HG03045 (cell line): Measurements from ENCODE around the gene OR52E2.
"Not testable (repeated sequence)": the region's sequence is repeated elsewhere in the genome, so short reads cannot be mapped to it uniquely, and the experiment has no call there.

Experiments
- ATAC-seq: cut with Tn5 transposase; IDR thresholded peaks from one replicate; pipeline ENCODE4 v1.9.1; 2021; ENCODE audit warnings: mild to moderate bottlenecking, moderate library complexity; ENCODE audit not compliant: unreplicated experiment

The OR52E2 gene

DNA sequence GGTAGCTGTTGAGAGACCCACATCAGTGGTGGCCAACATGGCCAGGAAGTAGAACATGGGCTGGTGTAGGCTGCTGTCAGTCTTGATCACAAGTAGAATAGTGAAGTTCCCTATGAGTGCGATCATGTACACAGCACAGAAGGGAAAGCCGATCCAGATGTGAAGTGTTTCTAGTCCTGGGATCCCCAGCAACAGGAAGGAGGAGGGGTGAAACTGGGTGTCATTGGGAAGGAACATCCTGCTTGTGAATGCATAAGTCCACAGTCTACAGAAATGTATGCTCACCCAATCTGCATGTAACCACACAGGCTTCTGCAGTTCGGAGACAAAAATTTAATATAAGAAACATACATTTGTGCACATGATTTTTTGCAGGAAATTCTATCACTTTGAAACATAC is at the start of gene OR52E2:
Gene OR52E2, minus strand, starts transcription at position 237 of the 400 bp plus-strand sequence. Its CDS starts 0 bp downstream, at position 237.
- no peak for ATAC-seq

DNA sequence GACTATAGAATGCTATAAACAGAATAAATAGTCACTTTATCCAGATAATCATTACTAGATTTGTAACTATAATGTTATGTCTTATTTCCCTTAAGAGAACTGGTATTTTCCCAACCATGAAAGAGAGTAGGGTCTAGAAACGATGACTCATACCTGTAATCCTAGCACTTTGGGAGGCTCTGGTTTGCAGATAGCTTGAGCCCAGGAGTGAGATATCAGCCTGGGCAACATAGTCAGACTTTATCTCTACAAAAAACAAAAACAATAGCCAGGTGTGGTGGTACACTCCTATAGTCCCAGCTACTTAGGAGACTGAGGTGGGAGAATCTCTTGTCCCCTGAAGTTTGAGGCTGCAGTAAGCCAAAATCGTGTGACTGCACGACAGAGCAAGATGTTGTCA is 47.9 kb upstream of the OR52E2 start:
- ATAC-seq = no peak

- ATAC-seq = no peak
Observed at GRCh38 chr11:5103066-5103465, 43.6 kb upstream of the OR52E2 start.

DNA sequence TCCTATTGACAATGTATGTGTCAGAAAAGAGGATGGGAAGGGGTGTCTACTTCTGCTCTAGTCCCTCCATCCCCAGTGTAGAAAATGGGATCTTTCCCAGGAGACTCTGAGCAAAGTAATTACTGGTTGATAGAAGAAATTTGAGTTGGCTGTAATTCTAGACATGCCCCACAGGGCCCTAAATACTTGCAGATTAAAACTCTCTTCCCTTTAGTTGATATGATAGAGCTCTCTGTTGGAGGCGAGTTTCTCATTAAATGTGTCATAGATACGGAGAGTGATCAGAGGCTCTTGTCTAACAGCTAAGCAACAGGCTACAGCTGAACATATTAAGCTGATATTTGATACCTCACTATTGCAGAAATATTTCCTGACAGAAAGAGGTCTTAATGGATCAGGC is 42.8 kb upstream of the OR52E2 start:
- ATAC-seq = no peak

DNA sequence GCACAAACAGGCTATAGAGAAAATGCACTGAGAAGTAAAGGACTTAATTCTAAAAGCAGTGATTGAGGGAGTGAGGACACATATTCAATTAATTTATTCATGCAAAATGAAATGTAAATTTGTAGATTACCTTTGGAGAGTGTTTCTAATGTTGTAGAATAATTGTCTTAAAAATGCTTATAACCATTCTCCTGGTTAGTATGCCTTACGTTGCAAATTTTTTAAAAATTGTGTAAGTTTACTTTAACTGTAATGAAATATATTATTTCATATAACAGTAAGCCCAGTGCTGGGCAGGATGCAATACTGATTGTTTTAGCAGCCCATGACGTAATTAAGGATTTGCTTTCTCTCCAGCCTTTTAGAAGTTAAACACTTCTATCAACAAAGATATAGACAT is 36.6 kb upstream of the OR52E2 start:
- ATAC-seq = no peak

DNA sequence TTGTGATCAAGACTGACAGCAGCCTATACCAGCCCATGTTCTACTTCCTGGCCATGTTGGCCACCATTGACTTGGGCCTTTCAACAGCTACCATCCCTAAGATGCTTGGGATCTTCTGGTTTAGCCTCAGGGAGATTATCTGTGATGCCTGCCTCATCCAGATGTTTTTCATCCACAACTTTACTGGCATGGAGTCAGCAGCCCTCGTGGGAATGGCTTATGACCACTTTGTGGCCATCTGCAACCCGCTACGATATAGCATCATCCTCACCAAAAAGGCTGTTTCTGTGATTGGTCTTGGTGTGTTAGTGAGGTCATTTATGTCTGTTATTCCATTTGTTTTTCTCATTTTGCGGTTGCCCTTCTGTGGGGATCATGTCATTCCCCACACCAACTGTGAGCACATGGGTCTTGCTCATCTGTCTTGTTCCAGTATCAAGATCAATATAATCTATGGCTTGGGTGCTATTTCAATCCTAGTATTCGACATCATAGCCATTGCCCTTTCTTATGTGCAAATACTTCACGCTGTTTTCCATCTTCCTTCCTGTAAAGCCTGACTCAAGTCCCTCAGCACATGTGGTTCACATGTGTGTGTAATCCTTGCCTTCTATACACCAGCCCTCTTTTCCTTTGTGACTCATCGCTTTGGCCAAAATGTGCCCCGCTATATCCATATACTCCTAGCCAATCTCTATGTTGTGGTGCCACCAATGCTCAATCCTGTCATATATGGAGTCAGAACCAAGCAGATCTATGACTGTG is 33.6 kb upstream of the OR52E2 start:
- no peak for ATAC-seq

- ATAC-seq = no peak
Observed at GRCh38 chr11:5090668-5091067, 31.2 kb upstream of the OR52E2 start.

DNA sequence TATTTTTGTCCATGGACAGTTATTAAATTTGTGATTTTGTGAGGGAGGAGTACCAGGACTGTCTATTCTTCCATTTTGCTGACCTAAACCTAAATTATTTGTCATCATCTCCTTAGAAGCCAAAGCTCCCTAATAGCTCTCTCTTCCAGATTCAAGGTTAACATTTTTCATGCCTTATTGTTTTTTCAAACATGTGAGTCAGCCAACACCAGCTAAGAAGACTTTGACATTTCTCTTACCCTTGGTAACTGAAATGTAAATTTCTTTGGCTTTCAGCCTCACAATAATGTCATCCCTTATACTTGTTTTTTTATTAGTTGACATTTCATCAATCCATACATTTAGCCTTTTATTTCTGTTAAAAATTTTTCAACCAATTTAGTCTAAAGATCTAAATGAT is 29.1 kb upstream of the OR52E2 start:
- ATAC-seq = no peak

DNA sequence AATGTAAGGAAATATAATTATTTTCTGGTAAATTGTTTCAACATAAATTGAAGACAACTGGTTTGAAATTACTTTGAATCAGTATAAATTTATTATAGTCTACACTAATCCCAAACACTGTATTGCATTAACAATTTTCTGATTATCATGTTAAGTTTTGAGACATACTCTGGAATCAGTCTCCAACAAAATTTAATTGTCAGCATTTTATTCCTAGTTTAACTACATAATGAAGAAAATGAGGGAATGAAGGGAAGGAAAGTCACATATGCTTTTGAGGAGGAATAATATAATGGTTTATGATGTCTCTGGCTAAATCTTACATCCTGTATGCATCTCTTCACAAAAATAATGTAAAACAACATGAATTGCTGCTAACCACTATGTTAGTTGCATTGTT is 24.2 kb upstream of the OR52E2 start:
- no peak for ATAC-seq

GRCh38 chr11:5081405-5081804 is 22.0 kb upstream of the OR52E2 start:
- no peak for ATAC-seq

- no peak for ATAC-seq
Observed at GRCh38 chr11:5071799-5072198, 12.4 kb upstream of the OR52E2 start.

DNA sequence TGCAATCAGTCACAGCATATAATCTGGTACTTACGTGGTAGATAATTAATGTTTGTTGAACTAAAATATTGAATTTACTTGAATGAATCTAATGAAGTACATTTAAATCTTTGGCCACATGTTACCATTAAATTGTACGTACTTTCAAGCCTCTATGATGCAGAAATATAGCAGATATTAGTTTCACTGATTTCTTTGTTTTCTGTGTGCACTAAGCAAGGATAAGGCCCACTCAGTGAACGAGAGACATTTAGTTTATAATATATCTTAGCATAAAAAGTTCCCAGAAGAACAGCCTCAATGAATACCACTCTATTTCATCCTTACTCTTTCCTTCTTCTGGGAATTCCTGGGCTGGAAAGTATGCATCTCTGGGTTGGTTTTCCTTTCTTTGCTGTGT is 9.8 kb upstream of the OR52E2 start, which contains the start of gene OR52E1:
Gene OR52E1, plus strand, starts transcription at position 301 of the 400 bp plus-strand sequence.
- ATAC-seq = no peak

GRCh38 chr11:5065027-5065426 is 5.6 kb upstream of the OR52E2 start:
- ATAC-seq = no peak

DNA sequence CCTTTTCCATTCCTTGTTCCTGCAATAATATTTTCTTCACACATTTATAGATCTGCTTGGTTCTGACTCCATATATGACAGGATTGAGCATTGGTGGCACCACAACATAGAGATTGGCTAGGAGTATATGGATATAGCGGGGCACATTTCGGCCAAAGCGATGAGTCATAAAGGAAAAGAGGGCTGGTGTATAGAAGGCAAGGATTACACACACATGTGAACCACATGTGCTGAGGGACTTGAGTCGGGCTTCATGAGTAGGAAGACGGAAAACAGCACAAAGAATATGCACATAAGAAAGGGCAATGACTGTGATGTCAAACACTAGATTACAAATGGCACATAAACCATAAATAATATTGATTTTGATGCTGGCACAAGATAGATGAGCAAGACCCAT is 748 bp downstream of the OR52E2 start:
- ATAC-seq = not testable (repeated sequence)

DNA sequence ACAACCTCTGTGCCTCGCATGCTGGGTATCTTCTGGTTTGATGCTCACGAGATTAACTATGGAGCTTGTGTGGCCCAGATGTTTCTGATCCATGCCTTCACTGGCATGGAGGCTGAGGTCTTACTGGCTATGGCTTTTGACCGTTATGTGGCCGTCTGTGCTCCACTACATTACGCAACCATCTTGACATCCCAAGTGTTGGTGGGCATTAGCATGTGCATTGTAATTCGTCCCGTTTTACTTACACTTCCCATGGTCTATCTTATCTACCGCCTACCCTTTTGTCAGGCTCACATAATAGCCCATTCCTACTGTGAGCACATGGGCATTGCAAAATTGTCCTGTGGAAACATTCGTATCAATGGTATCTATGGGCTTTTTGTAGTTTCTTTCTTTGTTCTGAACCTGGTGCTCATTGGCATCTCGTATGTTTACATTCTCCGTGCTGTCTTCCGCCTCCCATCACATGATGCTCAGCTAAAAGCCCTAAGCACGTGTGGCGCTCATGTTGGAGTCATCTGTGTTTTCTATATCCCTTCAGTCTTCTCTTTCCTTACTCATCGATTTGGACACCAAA is 12.6 kb downstream of the OR52E2 start:
- ATAC-seq = no peak

DNA sequence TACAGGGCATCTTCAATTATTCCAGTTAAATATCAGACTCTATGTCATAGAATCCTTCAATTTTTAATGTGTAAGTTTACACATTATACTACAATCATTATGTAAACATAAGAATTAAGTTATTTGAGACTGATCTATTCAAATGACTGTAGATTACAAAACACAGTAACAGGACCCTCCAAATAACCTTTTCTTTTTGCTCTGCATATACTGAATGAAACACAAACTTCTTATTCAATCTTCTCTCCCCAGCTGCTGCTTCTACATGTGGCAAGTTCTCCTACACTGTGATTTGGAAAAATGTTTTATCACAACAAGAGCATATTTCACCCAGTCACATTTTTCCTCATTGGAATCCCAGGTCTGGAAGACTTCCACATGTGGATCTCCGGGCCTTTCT is 13.2 kb downstream of the OR52E2 start, which contains the start of gene OR52J3:
Gene OR52J3, plus strand, starts transcription at position 301 of the 400 bp plus-strand sequence. Its CDS starts 0 bp downstream, at position 301.
- ATAC-seq = no peak

DNA sequence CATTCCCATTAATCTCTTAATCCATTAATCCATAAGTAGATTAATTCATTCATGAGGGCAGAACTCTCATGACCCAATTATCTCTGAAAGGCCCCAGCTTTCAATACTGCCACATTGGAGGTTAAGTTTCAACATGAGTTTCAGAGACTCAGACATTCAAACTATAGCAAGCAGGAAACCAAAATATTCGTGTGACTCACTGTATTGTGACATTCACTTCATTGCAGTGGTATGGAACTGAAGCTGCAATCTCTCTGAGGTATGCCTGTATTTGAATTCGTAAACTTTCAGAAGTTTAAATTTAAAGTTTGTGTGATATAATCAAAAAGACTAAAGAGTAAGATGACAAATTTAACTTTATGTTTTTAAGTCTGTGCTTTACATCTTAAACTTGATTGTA is 16.0 kb downstream of the OR52E2 start:
- ATAC-seq = no peak

GRCh38 chr11:5042091-5042490 is 17.3 kb downstream of the OR52E2 start:
- no peak for ATAC-seq

GRCh38 chr11:5040876-5041275 is 18.6 kb downstream of the OR52E2 start:
- no peak for ATAC-seq

DNA sequence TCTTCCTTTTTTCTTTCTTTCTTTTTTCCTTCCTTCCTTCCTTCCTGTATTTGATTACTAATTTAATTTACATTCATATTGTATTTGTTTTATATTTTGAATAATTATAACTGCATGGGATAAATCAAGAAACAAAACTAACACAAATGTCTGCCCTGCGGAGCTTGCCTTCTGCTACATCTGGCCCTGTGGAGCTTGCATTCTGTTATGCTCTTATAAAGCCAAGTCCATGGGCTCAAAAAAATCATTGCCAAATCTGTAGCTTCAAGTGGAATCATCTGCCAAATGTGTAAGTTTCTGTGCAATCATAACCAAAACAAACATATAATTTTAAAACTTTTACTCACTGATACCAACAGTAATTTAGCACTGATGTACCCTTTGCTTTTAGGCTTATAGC is 21.1 kb downstream of the OR52E2 start:
- no peak for ATAC-seq

DNA sequence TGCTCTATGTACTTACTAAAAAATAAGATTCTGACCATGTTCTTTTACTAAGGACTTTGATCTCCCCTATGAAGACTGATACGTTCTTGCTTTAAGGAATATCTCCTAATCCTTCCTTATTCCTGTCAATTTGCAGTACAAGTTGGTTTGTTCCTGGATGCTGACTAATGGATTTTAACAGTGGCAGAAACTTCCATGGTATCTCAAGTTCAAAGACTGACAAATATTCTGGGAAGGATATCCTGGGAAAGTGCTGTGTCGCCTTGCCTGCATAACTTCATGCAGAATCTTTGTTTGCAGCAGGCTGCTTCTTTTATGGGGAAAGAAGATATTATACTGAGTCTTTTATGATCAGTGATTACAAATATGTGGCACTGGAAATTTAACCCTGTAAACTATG is 21.5 kb downstream of the OR52E2 start:
- no peak for ATAC-seq

GRCh38 chr11:5036669-5037068 is 22.8 kb downstream of the OR52E2 start:
- no peak for ATAC-seq

DNA sequence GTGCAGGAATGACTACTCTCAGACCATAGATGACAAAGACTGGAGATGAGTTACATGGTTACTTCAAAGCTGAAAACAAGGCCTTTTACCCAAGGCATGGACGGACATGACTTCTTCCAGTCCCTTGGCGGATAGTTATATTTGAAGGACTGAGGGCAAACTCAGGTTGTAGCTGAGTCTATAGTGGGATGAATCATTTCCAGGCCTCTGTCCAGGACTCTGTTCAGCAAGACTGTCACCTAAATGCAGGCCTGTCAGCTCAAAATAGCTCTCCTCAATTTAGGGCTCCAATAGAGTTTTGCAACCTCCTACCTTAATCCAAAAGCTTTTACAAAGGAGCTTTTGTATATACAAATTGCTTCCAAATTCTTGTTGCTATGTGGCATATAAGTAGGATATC is 37.4 kb downstream of the OR52E2 start:
- ATAC-seq = no peak
